ENCODE measurements around the gene SSH2.
"Not testable (repeated sequence)": the region's sequence is repeated elsewhere in the genome, so short reads cannot be mapped to it uniquely, and the experiment has no call there.

Gene SSH2

GRCh38 chr17:29929533-29930408 lies at the start of gene SSH2:
SSH2 (minus strand) TSS chr17:29930228; CDS start chr17:29930000, 228 bp downstream.
- peak within 1 kb of the TSS; percentile 82 for H3K27ac ChIP-seq
- DNase-seq (ENCODE audit: low read depth, low spot score), result peak; percentile 31

- H3K27ac ChIP-seq, result no peak overlapping the region
- DNase-seq (ENCODE audit: low read depth, low spot score), result no peak
Observed at GRCh38 chr17:29977836-29978235, 47.8 kb upstream of the SSH2 start.

- DNase-seq (ENCODE audit: low read depth, low spot score), result no peak
- H3K27ac ChIP-seq, result no peak overlapping the region
Observed at GRCh38 chr17:29973005-29973404, 43.0 kb upstream of the SSH2 start.

GRCh38 chr17:29972277-29972676 lies 42.2 kb upstream of the SSH2 start:
- no peak overlapping the region for H3K27ac ChIP-seq
- no peak for DNase-seq (ENCODE audit: low read depth, low spot score)

DNA sequence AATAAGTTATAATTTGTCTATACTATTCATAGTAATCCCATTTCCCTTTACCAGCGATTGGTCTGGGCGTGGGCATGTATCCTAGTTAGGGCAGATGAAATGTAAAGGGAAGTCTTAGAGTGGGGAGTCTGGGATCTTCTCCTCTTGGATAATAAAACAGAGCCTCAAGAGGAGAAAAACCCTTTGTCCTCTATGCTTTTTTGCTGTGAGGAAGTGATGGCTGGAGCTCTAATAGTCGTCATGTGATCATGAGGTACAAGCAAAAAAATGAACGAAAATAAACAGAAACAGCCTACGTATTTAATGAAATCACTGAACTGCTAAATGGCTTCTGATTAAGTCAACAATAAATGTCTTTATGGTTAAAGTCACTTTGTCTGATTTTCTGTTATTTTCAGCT lies 38.2 kb upstream of the SSH2 start:
- no peak for DNase-seq (ENCODE audit: low read depth, low spot score)
- H3K27ac ChIP-seq, result no peak overlapping the region

DNA sequence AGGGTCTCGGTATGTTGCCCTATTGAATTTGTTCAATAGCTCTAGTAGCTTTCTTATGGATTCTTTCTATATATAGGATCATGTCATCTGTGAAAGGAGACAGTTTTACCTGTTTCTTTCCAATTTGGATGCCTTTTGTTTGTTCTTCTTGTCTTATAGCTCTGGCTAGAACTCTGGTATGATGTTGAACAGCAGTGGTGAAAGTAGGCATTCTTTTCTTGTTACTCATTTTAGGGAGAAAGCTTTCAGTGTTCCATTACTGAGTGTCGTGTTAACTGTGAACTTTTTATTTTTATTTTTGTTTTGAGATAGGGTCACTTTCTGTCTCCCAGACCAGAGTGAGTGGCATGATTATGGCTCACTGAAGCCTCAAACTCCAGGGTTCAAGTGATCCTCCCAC lies 32.6 kb upstream of the SSH2 start:
- no peak overlapping the region for H3K27ac ChIP-seq
- DNase-seq (ENCODE audit: low read depth, low spot score), result no peak

DNA sequence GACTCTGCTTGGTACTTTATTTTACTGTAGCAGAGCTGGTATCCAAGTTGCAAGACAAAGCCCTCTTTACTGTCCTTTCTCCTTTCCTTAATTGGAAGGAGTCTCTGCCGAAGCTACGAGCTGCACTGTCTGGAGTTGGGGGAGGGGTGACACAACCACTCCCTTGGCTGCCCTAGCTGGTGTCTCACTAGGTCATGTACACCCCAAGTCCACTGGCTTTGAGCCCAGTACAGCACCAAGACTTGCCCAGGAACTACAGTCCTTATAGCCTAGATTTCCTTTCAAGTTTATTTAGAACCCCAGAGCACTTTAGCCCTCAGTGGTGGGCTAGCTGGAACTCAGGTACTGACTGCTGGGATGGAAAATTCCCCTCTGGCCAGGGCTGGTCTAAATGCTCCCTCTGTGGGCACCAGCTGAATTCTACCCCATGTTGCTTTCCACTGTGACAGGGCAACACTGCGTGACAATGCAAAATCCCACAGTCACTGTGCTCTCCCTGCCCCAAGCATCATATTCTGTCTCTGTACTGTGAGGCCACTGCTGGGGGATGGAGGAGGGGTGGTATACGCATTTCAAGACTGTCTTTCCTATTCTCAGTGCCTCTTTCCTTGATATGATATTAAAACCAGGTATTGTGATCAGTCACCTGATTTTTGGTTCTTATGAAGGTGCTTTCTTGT lies 29.8 kb upstream of the SSH2 start:
- peak; percentile 8 for DNase-seq (ENCODE audit: low read depth, low spot score)
- peak overlapping the region; percentile 66 for H3K27ac ChIP-seq

- peak overlapping the region; percentile 66 for H3K27ac ChIP-seq
- DNase-seq (ENCODE audit: low read depth, low spot score), result peak; percentile 78
Observed at GRCh38 chr17:29958947-29959657, 29.1 kb upstream of the SSH2 start.

DNA sequence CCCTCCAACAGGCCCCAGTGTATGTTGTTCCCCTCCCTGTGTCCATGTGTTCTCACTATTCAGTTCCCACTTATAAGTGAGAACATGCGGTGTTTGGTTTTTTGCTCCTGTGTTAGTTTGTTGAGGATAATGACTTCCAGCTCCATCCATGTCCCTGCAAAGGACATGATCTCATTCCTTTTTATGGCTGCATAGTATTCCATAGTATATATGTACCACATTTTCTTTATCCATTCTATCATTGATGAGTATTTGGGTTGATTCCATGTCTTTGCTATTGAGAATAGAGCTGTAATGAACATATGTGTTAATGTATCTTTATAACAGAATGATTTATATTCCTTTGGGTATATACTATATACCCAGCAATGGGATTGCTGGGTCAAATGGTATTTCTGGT lies 27.5 kb upstream of the SSH2 start:
- H3K27ac ChIP-seq; DNase-seq (ENCODE audit: low read depth, low spot score): not testable (repeated sequence)

DNA sequence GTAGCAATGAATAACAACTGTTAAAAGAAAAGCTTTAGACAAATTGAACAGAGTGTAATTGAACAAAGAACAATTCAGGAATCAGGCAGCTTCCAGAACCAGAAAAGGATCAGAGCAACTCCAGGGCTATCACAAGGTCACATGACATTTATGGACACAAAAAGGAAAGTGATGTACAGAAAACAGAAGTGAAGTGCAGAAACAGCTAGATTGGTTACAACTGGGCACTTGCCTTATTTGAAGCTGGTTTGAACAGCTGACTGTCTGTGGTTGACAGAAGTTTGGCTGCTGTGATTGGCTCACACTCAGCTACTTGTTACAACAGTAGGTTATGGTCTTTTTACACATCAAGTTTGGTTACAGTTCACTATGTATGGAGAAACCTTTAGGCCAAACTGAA lies 26.2 kb upstream of the SSH2 start:
- no peak for DNase-seq (ENCODE audit: low read depth, low spot score)
- no peak overlapping the region for H3K27ac ChIP-seq

GRCh38 chr17:29954405-29954804 lies 24.4 kb upstream of the SSH2 start:
- DNase-seq (ENCODE audit: low read depth, low spot score), result no peak
- no peak overlapping the region for H3K27ac ChIP-seq

DNA sequence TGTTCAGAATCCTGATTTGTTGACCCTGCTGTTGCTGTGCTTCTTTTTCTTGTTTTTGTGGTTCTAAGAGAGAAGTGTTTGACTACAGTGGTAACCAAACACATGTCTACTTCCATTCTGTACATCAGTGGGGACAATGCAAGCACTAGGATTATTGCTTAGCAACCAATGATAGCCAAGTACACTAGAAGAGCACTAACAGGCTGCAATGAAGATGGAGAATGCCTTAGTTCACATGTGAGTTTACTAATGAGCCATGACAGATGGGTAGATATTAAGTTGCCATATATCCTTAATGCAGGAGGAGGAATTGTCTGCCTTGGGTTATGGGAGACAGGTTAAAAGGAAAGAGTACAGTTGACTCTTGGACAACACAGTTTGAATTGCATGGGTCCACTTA lies 19.7 kb upstream of the SSH2 start:
- no peak overlapping the region for H3K27ac ChIP-seq
- DNase-seq (ENCODE audit: low read depth, low spot score), result no peak

DNA sequence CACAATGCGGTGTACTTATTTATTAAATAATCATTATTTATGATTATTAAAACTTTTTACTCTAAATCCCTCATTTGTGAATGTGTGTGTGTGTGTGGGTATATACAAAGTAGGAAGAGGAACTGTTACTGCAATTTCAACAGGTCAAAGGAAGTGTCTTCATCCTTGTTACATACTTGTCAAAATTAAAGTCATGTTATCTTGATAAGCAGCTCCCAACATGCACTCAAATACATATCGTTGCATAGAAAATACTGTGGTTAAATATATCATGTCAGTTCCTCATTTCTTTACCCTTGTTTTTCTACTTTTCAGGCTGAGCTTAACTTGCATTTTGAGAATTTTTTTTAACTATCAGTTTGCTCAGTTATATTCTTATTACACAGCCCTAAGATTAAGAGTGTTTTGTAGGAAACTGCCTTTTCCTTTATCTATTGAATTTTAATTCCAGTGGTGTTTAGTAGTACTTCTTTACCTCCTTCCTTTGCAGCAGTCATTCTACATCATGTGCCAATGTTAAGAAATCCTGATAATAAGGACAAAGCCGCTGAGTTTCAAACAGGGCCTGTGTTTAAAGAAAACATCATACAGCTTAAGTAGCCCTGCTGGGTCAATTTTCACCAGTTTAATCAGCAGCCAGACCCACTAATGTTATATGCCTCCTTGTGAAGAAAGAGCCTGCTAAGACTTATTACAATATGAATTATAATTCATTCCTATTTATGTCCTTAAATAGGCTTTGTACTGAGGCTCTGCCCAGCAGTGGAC lies 18.6 kb upstream of the SSH2 start:
- H3K27ac ChIP-seq, result no peak overlapping the region
- no peak for DNase-seq (ENCODE audit: low read depth, low spot score)

DNA sequence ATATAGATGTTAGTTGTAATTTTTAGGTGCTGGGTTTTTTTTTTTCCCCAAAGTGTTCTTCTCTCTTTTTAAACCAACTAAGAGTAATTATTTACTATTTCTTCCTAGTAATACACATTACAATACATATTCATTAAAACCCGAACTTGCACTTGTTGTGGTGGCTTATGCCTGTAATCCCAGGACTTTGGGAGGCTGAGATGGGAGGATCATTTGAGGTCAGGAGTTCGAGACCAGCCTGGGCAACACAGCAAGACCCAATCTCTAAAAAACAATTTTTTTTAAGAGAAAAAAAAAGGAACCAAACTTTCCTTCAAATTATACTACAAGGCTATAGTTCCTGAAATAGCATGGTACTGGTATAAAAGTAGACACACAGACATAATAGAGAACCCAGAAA lies 15.3 kb upstream of the SSH2 start:
- no peak for DNase-seq (ENCODE audit: low read depth, low spot score)
- no peak overlapping the region for H3K27ac ChIP-seq

DNA sequence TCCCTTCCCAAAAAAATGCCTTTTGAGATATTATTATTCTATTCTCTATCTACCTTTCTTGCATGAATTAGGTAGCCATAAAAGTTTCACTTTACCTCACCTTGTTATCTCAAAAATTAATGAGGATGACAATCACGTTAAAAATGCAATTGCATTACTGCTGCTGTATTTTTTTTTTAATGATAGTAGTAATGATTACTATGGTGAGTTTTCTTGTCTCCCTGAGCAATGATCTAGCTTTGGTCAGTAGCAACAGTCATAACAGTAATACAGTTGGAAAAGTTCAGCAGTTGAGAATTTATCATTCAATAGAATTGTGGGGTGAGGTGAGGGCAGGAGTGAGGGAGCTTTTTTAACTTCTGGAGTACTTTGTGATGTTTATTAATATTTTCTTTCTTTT lies 11.3 kb upstream of the SSH2 start, which contains the start of gene EFCAB5:
Gene EFCAB5, plus strand, starts transcription at position 301 of the 400 bp plus-strand sequence. CDS start 163 bp downstream, outside the sequence.
- H3K27ac ChIP-seq, result no peak within 1 kb of the TSS
- DNase-seq (ENCODE audit: low read depth, low spot score), result no peak

GRCh38 chr17:29936724-29937123 lies 6.7 kb upstream of the SSH2 start:
- no peak overlapping the region for H3K27ac ChIP-seq
- DNase-seq (ENCODE audit: low read depth, low spot score), result no peak

GRCh38 chr17:29935909-29936308 lies 5.9 kb upstream of the SSH2 start:
- H3K27ac ChIP-seq; DNase-seq (ENCODE audit: low read depth, low spot score): not testable (repeated sequence)

GRCh38 chr17:29933379-29933778 lies 3.4 kb upstream of the SSH2 start:
- DNase-seq (ENCODE audit: low read depth, low spot score), result no peak
- no peak overlapping the region for H3K27ac ChIP-seq

- no peak for DNase-seq (ENCODE audit: low read depth, low spot score)
- no peak overlapping the region for H3K27ac ChIP-seq
Observed at GRCh38 chr17:29931231-29931932, 1.4 kb upstream of the SSH2 start.

Measured in epithelial cell of prostate (primary cell).